Bronchial epithelial cell (primary cell): ENCODE results near the gene RESP18. TPM values are rescaled to one million over a fixed set of nuclear protein-coding genes. Genes with fewer than 3 reads are reported as not detected.

ENCODE experiments used
- DNase-seq: peaks from one replicate; pipeline ENCODE4 v3.0.0-alpha.2; 2010; ENCODE audit warnings: low read depth
- FAIRE-seq: peaks from 2 replicates; lab custom pipeline; 2011; peaks lifted over from hg19 to GRCh38; lab: Jason Lieb, UNC
- H3K27me3 ChIP-seq: 2 replicates; pipeline ENCODE4 v1.5.1; 2011; ENCODE audit warnings: low read length; ENCODE audit not compliant: control insufficient read depth, insufficient read depth
- H3K36me3 ChIP-seq: 2 replicates; pipeline ENCODE4 v1.5.1; 2011; ENCODE audit warnings: low read length; ENCODE audit not compliant: control insufficient read depth, insufficient read depth
- H3K4me3 ChIP-seq: 2 replicates; pipeline ENCODE4 v1.5.1; 2011; ENCODE audit warnings: mild to moderate bottlenecking, low read depth, low read length, control low read depth
- CTCF ChIP-seq: IDR thresholded peaks from 2 replicates; pipeline ENCODE4 v1.5.1; 2011; ENCODE audit warnings: mild to moderate bottlenecking, moderate library complexity, low read length, control low read depth, inconsistent platforms; ENCODE audit not compliant: insufficient read depth, severe bottlenecking
- total RNA-seq: library from RNA; depleted of rRNA; stranded (reverse); fragments of >200 nt; gene quantifications from 2 replicates; pipeline ENCODE4 v1.2.1, GENCODE V29; 2014

The RESP18 gene
- total RNA-seq = not detected in 2 replicates

- H3K4me3 ChIP-seq = no peak within 1 kb of the TSS
- DNase-seq = no peak
- FAIRE-seq = no peak
- TF ChIP-seq CTCF = no peak
- no peaks in the 10 kb centered on the region for H3K36me3 ChIP-seq
- H3K27me3 ChIP-seq = peaks cover 24% of the 10 kb centered on the region
These were observed at the start of gene RESP18 for GRCh38 chr2:219332542-219332941. TSS of gene RESP18 (minus strand) at chr2:219332744.

- Histone ChIP-seq H3K4me3 (no peak overlapping the region), H3K36me3 (peaks cover 43% of the 10 kb centered on the region), H3K27me3 (no peaks in the 10 kb centered on the region)
- DNase-seq = no peak
- no peak for TF ChIP-seq CTCF
- FAIRE-seq = no peak
These were observed 48.9 kb upstream of the RESP18 start for GRCh38 chr2:219381448-219381847.

- no peak for TF ChIP-seq CTCF
- no peaks in the 10 kb centered on the region for H3K27me3 ChIP-seq
- peaks cover 38% of the 10 kb centered on the region for H3K36me3 ChIP-seq
- no peak overlapping the region for H3K4me3 ChIP-seq
- DNase-seq = no peak
- FAIRE-seq = no peak
These were observed 48.4 kb upstream of the RESP18 start for GRCh38 chr2:219380926-219381325.

- no peak for TF ChIP-seq CTCF
- no peaks in the 10 kb centered on the region for H3K27me3 ChIP-seq
- no peak for DNase-seq
- no peak overlapping the region for H3K4me3 ChIP-seq
- peaks cover 29% of the 10 kb centered on the region for H3K36me3 ChIP-seq
- FAIRE-seq = no peak
These were observed 45.8 kb upstream of the RESP18 start for GRCh38 chr2:219378163-219378851.

- no peaks in the 10 kb centered on the region for H3K27me3 ChIP-seq
- no peak for FAIRE-seq
- DNase-seq = peak; percentile 61
- no peak overlapping the region for H3K4me3 ChIP-seq
- TF ChIP-seq CTCF = no peak
- peaks cover 6% of the 10 kb centered on the region for H3K36me3 ChIP-seq
These were observed 36.9 kb upstream of the RESP18 start for GRCh38 chr2:219369447-219369861.
